ENCODE results near the gene TLCD3B. TPM values are rescaled to one million over a fixed set of nuclear protein-coding genes. Genes with fewer than 3 reads are reported as not detected.

TLCD3B gene
- total and polyA plus RNA-seq, 9 of the 15 experiments (the other 6 are each of a cell fraction or from before 2014, with no cell fraction given), result 0.10 to 0.52 (median 0.23) TPM; not detected in 4

DNA sequence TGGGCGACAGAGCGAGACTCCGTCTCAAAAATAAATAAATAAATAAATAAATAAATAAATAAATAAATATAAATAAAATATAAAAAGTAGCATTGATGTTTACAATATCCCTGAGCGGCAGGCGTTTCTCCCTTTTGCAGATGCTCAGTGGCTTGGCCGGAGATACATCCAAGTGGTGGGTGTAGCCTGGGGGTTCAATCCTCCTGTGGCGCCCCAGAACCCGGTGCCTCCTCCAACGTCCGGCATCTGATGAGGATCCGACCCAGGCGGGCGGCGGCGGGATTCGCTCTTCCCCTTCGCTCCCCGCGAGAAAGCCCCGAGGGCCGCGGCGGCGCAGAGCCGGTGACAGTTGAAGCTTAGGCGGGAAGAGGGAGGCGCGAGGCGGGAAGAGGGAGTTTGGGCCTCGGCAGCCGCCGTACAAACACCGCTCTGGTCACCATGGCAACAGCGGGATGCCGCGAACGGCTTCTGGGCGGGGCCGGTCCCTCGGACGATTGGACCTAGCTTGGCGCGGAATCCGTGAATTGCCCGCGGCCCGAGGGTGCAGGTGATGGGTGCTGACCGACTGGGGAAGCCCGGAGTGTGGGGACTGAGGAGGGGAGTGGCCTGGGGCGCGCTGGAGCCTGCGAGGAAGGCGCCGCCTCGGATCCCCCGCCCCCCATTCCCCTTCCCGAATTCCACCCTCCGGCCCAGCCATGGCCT, 21.8 kb upstream of the TLCD3B start (continued):
- TF ChIP-seq, protein P1, sequence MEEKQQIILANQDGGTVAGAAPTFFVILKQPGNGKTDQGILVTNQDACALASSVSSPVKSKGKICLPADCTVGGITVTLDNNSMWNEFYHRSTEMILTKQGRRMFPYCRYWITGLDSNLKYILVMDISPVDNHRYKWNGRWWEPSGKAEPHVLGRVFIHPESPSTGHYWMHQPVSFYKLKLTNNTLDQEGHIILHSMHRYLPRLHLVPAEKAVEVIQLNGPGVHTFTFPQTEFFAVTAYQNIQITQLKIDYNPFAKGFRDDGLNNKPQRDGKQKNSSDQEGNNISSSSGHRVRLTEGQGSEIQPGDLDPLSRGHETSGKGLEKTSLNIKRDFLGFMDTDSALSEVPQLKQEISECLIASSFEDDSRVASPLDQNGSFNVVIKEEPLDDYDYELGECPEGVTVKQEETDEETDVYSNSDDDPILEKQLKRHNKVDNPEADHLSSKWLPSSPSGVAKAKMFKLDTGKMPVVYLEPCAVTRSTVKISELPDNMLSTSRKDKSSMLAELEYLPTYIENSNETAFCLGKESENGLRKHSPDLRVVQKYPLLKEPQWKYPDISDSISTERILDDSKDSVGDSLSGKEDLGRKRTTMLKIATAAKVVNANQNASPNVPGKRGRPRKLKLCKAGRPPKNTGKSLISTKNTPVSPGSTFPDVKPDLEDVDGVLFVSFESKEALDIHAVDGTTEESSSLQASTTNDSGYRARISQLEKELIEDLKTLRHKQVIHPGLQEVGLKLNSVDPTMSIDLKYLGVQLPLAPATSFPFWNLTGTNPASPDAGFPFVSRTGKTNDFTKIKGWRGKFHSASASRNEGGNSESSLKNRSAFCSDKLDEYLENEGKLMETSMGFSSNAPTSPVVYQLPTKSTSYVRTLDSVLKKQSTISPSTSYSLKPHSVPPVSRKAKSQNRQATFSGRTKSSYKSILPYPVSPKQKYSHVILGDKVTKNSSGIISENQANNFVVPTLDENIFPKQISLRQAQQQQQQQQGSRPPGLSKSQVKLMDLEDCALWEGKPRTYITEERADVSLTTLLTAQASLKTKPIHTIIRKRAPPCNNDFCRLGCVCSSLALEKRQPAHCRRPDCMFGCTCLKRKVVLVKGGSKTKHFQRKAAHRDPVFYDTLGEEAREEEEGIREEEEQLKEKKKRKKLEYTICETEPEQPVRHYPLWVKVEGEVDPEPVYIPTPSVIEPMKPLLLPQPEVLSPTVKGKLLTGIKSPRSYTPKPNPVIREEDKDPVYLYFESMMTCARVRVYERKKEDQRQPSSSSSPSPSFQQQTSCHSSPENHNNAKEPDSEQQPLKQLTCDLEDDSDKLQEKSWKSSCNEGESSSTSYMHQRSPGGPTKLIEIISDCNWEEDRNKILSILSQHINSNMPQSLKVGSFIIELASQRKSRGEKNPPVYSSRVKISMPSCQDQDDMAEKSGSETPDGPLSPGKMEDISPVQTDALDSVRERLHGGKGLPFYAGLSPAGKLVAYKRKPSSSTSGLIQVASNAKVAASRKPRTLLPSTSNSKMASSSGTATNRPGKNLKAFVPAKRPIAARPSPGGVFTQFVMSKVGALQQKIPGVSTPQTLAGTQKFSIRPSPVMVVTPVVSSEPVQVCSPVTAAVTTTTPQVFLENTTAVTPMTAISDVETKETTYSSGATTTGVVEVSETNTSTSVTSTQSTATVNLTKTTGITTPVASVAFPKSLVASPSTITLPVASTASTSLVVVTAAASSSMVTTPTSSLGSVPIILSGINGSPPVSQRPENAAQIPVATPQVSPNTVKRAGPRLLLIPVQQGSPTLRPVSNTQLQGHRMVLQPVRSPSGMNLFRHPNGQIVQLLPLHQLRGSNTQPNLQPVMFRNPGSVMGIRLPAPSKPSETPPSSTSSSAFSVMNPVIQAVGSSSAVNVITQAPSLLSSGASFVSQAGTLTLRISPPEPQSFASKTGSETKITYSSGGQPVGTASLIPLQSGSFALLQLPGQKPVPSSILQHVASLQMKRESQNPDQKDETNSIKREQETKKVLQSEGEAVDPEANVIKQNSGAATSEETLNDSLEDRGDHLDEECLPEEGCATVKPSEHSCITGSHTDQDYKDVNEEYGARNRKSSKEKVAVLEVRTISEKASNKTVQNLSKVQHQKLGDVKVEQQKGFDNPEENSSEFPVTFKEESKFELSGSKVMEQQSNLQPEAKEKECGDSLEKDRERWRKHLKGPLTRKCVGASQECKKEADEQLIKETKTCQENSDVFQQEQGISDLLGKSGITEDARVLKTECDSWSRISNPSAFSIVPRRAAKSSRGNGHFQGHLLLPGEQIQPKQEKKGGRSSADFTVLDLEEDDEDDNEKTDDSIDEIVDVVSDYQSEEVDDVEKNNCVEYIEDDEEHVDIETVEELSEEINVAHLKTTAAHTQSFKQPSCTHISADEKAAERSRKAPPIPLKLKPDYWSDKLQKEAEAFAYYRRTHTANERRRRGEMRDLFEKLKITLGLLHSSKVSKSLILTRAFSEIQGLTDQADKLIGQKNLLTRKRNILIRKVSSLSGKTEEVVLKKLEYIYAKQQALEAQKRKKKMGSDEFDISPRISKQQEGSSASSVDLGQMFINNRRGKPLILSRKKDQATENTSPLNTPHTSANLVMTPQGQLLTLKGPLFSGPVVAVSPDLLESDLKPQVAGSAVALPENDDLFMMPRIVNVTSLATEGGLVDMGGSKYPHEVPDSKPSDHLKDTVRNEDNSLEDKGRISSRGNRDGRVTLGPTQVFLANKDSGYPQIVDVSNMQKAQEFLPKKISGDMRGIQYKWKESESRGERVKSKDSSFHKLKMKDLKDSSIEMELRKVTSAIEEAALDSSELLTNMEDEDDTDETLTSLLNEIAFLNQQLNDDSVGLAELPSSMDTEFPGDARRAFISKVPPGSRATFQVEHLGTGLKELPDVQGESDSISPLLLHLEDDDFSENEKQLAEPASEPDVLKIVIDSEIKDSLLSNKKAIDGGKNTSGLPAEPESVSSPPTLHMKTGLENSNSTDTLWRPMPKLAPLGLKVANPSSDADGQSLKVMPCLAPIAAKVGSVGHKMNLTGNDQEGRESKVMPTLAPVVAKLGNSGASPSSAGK (IDR thresholded peaks at IDR 0.05), result peak; percentile 99
- TF ChIP-seq, protein P2, sequence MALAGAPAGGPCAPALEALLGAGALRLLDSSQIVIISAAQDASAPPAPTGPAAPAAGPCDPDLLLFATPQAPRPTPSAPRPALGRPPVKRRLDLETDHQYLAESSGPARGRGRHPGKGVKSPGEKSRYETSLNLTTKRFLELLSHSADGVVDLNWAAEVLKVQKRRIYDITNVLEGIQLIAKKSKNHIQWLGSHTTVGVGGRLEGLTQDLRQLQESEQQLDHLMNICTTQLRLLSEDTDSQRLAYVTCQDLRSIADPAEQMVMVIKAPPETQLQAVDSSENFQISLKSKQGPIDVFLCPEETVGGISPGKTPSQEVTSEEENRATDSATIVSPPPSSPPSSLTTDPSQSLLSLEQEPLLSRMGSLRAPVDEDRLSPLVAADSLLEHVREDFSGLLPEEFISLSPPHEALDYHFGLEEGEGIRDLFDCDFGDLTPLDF (CRISPR knock-in tag; IDR thresholded peaks at IDR 0.05), result peak; percentile 100
- TF ChIP-seq SIX5 (IDR thresholded peaks at IDR 0.05; ENCODE audit: borderline replicate concordance in 1 of 2, insufficient read depth in 1 of 2, low read depth in 1 of 2, low read length in 2 of 2), result 0 out of 4 replicates have a peak, but pooled peaks of 1 of the 2 experiments have one; percentile 23
- no peak for TF ChIP-seq ZNF436 (CRISPR knock-in tag; IDR thresholded peaks at IDR 0.05)
- no peak for TF ChIP-seq ZNF583 (CRISPR knock-in tag; IDR thresholded peaks at IDR 0.05)
- peak; percentile 89 for TF ChIP-seq MYBL2 (IDR thresholded peaks at IDR 0.05; ENCODE audit: low read depth)
- peak; percentile 51; the same call in 1 of the 2 replicates for TF ChIP-seq MYBL2 (CRISPR knock-in tag; IDR thresholded peaks at IDR 0.05; ENCODE audit: borderline replicate concordance)
- TF ChIP-seq, protein P3, sequence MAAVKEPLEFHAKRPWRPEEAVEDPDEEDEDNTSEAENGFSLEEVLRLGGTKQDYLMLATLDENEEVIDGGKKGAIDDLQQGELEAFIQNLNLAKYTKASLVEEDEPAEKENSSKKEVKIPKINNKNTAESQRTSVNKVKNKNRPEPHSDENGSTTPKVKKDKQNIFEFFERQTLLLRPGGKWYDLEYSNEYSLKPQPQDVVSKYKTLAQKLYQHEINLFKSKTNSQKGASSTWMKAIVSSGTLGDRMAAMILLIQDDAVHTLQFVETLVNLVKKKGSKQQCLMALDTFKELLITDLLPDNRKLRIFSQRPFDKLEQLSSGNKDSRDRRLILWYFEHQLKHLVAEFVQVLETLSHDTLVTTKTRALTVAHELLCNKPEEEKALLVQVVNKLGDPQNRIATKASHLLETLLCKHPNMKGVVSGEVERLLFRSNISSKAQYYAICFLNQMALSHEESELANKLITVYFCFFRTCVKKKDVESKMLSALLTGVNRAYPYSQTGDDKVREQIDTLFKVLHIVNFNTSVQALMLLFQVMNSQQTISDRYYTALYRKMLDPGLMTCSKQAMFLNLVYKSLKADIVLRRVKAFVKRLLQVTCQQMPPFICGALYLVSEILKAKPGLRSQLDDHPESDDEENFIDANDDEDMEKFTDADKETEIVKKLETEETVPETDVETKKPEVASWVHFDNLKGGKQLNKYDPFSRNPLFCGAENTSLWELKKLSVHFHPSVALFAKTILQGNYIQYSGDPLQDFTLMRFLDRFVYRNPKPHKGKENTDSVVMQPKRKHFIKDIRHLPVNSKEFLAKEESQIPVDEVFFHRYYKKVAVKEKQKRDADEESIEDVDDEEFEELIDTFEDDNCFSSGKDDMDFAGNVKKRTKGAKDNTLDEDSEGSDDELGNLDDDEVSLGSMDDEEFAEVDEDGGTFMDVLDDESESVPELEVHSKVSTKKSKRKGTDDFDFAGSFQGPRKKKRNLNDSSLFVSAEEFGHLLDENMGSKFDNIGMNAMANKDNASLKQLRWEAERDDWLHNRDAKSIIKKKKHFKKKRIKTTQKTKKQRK (IDR thresholded peaks at IDR 0.05; ENCODE audit: borderline replicate concordance, low read depth, low read length), result no peak
- 0 out of 2 replicates have a peak, but pooled peaks have one; percentile 24 for TF ChIP-seq ETV1 (tag; conservative IDR thresholded peaks at IDR 0.05; ENCODE audit: low read depth)

All from K562 (cell line).